Ovary (tissue), 9 donors: ENCODE measurements around the gene COG2. TPM values are rescaled to one million over a fixed set of nuclear protein-coding genes. Genes with fewer than 3 reads are reported as not detected.

Source experiments
- DNase-seq, 5 donors: peaks; one replicate each; pipeline ENCODE4 v3.0.0-alpha.2; 2019 to 2020
- H3K27ac ChIP-seq, 2 donors: fragments of 200-600 bp; one replicate each; pipeline versions ENCODE4 v1.5.1 to v1.8.0; 2019 to 2022
- H3K27me3 ChIP-seq: fragments of 200-600 bp; one replicate; pipeline ENCODE4 v1.8.0; 2022
- H3K36me3 ChIP-seq: fragments of 200-600 bp; sonication (generic); one replicate; pipeline ENCODE4 v1.5.1; 2019
- H3K4me1 ChIP-seq: one replicate; pipeline ENCODE4 v1.8.1; 2013; ENCODE audit warnings: mild to moderate bottlenecking, moderate library complexity; ENCODE audit not compliant: insufficient read depth
- H3K4me3 ChIP-seq: fragments of 200-600 bp; sonication (generic); one replicate; pipeline ENCODE4 v1.5.1; 2017
- H3K9me3 ChIP-seq, 2 donors: fragments of 200-600 bp in 1 of 2; sonication (generic) in 1 of 2; one replicate each; pipeline versions ENCODE4 v1.5.1 to v1.8.1; 2013 to 2019; ENCODE audit warnings: mild to moderate bottlenecking in 1 of 2, moderate library complexity in 1 of 2
- CTCF ChIP-seq, 3 donors: fragments of 450-650 bp in 2 of 3; fragments of 200-600 bp in 1 of 3; IDR thresholded peaks; one replicate each; pipeline versions ENCODE4 v1.5.1 to v1.8.0; 2016 to 2022; ENCODE audit warnings: antibody characterized with exemption in 3 of 3, mild to moderate bottlenecking in 1 of 3
- EP300 ChIP-seq: sonication (generic); formaldehyde crosslinking; IDR thresholded peaks from one replicate; pipeline ENCODE4 v1.6.1; 2017; ENCODE audit warnings: antibody characterized with exemption
- POLR2A ChIP-seq: fragments of 450-650 bp; IDR thresholded peaks from one replicate; pipeline ENCODE4 v1.6.1; 2017; ENCODE audit warnings: antibody characterized with exemption, mild to moderate bottlenecking, moderate library complexity
- WGBS, 3 donors: extraction: QIAGEN DNeasy Blood & Tissue Kit in 1 of 3; methylation state at CpG; one replicate each; pipeline versions ENCODE4 v1.1.5 to v1.1.7; 2013 to 2017; 5-methylcytosine and 5-hydroxymethylcytosine counted together
- intact Hi-C, 4 donors: fragments of 100-400 bp; cut with DNase I; formaldehyde crosslinking; loops; one replicate each; pipeline versions ENCODE4 v1.11.0 to v1.15.1; 2022 to 2023
- polyA plus RNA-seq, 2 donors: library from polyadenylated mRNA; stranded (reverse); fragments of 200-250 nt in 1 of 2; fragments of 350-450 nt in 1 of 2; fragmentation: Illumina TruSeq in 1 of 2; extraction: RNeasy Lipid Tissue Mini Kit (QIAGEN cat#74804) in 1 of 2; gene quantifications; one replicate each; pipeline ENCODE4 v1.2.3, GENCODE V29; 2013 to 2014
- total RNA-seq, 7 donors: library from RNA; depleted of rRNA in 2 of 7; stranded (reverse); fragments of >200 nt in 2 of 7; fragmentation: NEBNext Ultra II Directional in 3 of 7; extraction: Animal tissue kit (Norgen Biotek cat#: 25700) in 3 of 7; gene quantifications; one replicate each; pipeline versions ENCODE4 v1.1.0 to v1.2.4, GENCODE V29; 2016 to 2023
- donor health status: DM: no; HTN: no; CAD: no; lungs with moderate emphysema.
- donor health status: DM: no; HTN: no; CAD: no.
- donor health status: Bipolar disorder and iron deficiency.
- donor health status: DM: yes; HTN: yes; CAD: no.
- donor health status: DM: no; HTN: no; CAD: no.
- donor health status: DM: yes; HTN: yes; CAD: no.

COG2 gene
- total and polyA plus RNA-seq, 9 donors: 9.1 to 29.5 (median 21.5) TPM

- intact Hi-C loops: no loop called here
- 77 to 83% (median 80%) methylated on average over 9 of the region's 9 CpGs for WGBS, 3 donors
Measured at GRCh38 chr1:230682882-230683610, 40.8 kb downstream of the COG2 start.

GRCh38 chr1:230684146-230684545 lies 41.9 kb downstream of the COG2 start:
- H3K9me3 ChIP-seq: no peaks in the 10 kb centered on the region
- H3K4me1 ChIP-seq: peaks cover 2% of the 10 kb centered on the region
- no peaks in the 10 kb centered on the region for H3K36me3 ChIP-seq
- intact Hi-C loops: no loop called here
- H3K27ac ChIP-seq: no peak overlapping the region
- no peak for TF ChIP-seq CTCF (IDR thresholded peaks at IDR 0.05)
- no peak for TF ChIP-seq POLR2A
- TF ChIP-seq EP300: no peak
- 93 to 96% (median 94%) methylated on average over 2 of the region's 2 CpGs for WGBS, 3 donors
- H3K27me3 ChIP-seq: no peaks in the 10 kb centered on the region
- no peak overlapping the region for H3K4me3 ChIP-seq
- DNase-seq: no peak

More at GRCh38 chr1:230682882-230683610, 40.8 kb downstream of the COG2 start:
- TF ChIP-seq POLR2A (no peak), CTCF (IDR thresholded peaks at IDR 0.05) (no peak), EP300 (no peak)
- DNase-seq: no peak
- no peaks in the 10 kb centered on the region for H3K27me3 ChIP-seq
- H3K36me3 ChIP-seq: no peaks in the 10 kb centered on the region
- H3K4me3 ChIP-seq: no peak overlapping the region
- peaks cover 2% of the 10 kb centered on the region for H3K4me1 ChIP-seq
- no peaks in the 10 kb centered on the region for H3K9me3 ChIP-seq
- H3K27ac ChIP-seq: no peak overlapping the region

GRCh38 chr1:230684998-230685397 lies 42.7 kb downstream of the COG2 start:
- Histone ChIP-seq H3K4me3 (no peak overlapping the region), H3K4me1 (peaks cover 2% of the 10 kb centered on the region), H3K36me3 (no peaks in the 10 kb centered on the region), H3K9me3 (no peaks in the 10 kb centered on the region), H3K27ac (no peak overlapping the region), H3K27me3 (no peaks in the 10 kb centered on the region)
- 89 to 90% (median 89%) methylated on average over 5 of the region's 5 CpGs for WGBS, 3 donors
- TF ChIP-seq EP300 (no peak), CTCF (IDR thresholded peaks at IDR 0.05) (no peak), POLR2A (no peak)
- no peak for DNase-seq
- intact Hi-C loops: no loop called here

GRCh38 chr1:230686747-230687146 lies 44.5 kb downstream of the COG2 start:
- Histone ChIP-seq H3K4me3 (no peak overlapping the region), H3K27ac (no peak overlapping the region), H3K27me3 (no peaks in the 10 kb centered on the region), H3K4me1 (peaks cover under 1% of the 10 kb centered on the region), H3K9me3 (no peaks in the 10 kb centered on the region), H3K36me3 (no peaks in the 10 kb centered on the region)
- WGBS, 3 donors: 77 to 86% (median 84%) methylated on average over 5 of the region's 5 CpGs
- no peak for TF ChIP-seq CTCF (IDR thresholded peaks at IDR 0.05)
- intact Hi-C loops: no loop called here
- no peak for DNase-seq
